Left lung (tissue), 10 donors: ENCODE results near the gene SDCCAG8. TPM values are rescaled to one million over a fixed set of nuclear protein-coding genes. Genes with fewer than 3 reads are reported as not detected.

ENCODE experiments used
- ATAC-seq: fragments of 200-7000 bp; cut with Tn5 transposase; one replicate; pipeline ENCODE4 v1.9.1; 2020; ENCODE audit warnings: moderate library complexity
- DNase-seq, 4 donors: peaks; one replicate each; pipeline ENCODE4 v3.0.0-alpha.2; 2013 to 2020
- H3K27ac ChIP-seq, 2 donors: fragments of 200-600 bp; sonication (generic) in 1 of 2; one replicate each; pipeline versions ENCODE4 v1.5.0 to v1.8.0; 2020 to 2021
- H3K27me3 ChIP-seq, 2 donors: fragments of 200-600 bp; sonication (generic) in 1 of 2; one replicate each; pipeline versions ENCODE4 v1.5.0 to v1.8.0; 2020 to 2021
- H3K36me3 ChIP-seq, 2 donors: fragments of 200-600 bp; sonication (generic) in 1 of 2; one replicate each; pipeline versions ENCODE4 v1.5.0 to v1.8.0; 2020 to 2021
- H3K4me1 ChIP-seq, 2 donors: fragments of 200-600 bp; one replicate each; pipeline ENCODE4 v1.8.0; 2021
- H3K4me3 ChIP-seq, 2 donors: fragments of 200-600 bp; sonication (generic) in 1 of 2; one replicate each; pipeline versions ENCODE4 v1.5.0 to v1.8.0; 2020 to 2021; ENCODE audit warnings: mild to moderate bottlenecking in 1 of 2
- H3K9me3 ChIP-seq, 2 donors: fragments of 200-600 bp; sonication (generic) in 1 of 2; one replicate each; pipeline versions ENCODE4 v1.5.0 to v1.8.0; 2020 to 2021
- intact Hi-C, 2 donors: fragments of 100-400 bp; cut with DNase I; formaldehyde crosslinking; loops; one replicate each; pipeline versions ENCODE4 v1.11.2 to v1.14.2; 2022
- polyA plus RNA-seq, 6 donors: library from polyadenylated mRNA; unstranded; fragments of 120-200 nt; gene quantifications; one replicate each; pipeline ENCODE4 v1.2.1, GENCODE V29; 2013; ENCODE audit not compliant: insufficient read length in 6 of 6
- total RNA-seq, 2 donors: library from RNA; stranded (reverse); fragmentation: NEBNext Ultra II Directional; extraction: Animal tissue kit (Norgen Biotek cat#: 25700); gene quantifications; one replicate each; pipeline ENCODE4 v1.2.1, GENCODE V29; 2021
- TF ChIP-seq, protein P1 (sequence below), 2 donors: fragments of 200-600 bp; sonication (generic) in 1 of 2; IDR thresholded peaks; one replicate each; pipeline versions ENCODE4 v1.5.0 to v1.8.0; 2021; ENCODE audit warnings: antibody characterized with exemption in 2 of 2
- donor health status: DM: no; HTN: yes; CAD: no.
- donor health status: DM: no; HTN: no; CAD: no.

SDCCAG8 gene
- total and polyA plus RNA-seq, 8 donors = 36.6 to 83.7 (median 44.6) TPM

DNA sequence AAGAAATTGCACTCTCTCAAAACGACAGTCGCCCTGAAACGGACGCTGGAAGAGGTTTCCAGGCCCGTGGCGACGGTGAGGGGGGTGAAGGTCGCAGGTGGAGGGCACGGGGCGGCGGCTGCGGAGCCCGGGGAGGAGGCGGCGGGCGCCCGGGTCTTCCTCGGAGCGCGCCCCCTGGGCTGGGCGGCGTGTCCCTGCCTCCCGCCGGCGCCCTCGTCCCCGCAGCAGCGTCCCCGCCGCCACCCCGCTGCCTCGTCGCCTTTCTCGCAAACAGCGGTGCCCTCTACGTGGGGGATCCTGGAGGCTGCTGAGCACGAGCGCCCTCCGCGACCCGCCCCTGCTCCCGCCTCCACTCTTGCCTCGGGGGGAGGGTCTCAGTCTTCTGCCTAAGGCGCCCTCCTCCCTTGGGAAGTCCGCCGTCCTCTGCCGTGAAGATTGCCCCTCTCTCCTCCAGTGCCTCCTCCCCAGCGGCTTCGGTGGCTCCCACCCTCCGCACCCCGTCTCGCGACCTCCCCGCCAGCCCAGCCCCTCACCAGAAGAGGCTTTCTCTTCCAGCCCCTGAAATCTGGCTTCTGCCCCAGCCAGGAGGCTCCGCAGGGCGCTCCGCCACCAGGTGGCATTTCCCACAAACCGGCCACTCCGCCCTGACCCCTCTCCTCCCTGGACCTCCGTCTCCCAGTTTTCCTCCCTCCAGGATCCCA is 227.4 kb downstream of the SDCCAG8 start:
- Histone ChIP-seq H3K36me3 (no peaks in the 10 kb centered on the region), H3K4me3 (peak overlapping the region; percentile 13 to 19), H3K9me3 (no peaks in the 10 kb centered on the region), H3K27ac (no peak overlapping the region), H3K4me1 (peaks cover 8 to 16% of the 10 kb centered on the region in 2 donors), H3K27me3 (peaks cover 0 to 11% of the 10 kb centered on the region in 2 donors)
- ATAC-seq = no peak
- no peak for DNase-seq
- TF ChIP-seq, protein P1, sequence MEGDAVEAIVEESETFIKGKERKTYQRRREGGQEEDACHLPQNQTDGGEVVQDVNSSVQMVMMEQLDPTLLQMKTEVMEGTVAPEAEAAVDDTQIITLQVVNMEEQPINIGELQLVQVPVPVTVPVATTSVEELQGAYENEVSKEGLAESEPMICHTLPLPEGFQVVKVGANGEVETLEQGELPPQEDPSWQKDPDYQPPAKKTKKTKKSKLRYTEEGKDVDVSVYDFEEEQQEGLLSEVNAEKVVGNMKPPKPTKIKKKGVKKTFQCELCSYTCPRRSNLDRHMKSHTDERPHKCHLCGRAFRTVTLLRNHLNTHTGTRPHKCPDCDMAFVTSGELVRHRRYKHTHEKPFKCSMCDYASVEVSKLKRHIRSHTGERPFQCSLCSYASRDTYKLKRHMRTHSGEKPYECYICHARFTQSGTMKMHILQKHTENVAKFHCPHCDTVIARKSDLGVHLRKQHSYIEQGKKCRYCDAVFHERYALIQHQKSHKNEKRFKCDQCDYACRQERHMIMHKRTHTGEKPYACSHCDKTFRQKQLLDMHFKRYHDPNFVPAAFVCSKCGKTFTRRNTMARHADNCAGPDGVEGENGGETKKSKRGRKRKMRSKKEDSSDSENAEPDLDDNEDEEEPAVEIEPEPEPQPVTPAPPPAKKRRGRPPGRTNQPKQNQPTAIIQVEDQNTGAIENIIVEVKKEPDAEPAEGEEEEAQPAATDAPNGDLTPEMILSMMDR (IDR thresholded peaks at IDR 0.05) = no peak
- intact Hi-C loops = no loop called here

DNA sequence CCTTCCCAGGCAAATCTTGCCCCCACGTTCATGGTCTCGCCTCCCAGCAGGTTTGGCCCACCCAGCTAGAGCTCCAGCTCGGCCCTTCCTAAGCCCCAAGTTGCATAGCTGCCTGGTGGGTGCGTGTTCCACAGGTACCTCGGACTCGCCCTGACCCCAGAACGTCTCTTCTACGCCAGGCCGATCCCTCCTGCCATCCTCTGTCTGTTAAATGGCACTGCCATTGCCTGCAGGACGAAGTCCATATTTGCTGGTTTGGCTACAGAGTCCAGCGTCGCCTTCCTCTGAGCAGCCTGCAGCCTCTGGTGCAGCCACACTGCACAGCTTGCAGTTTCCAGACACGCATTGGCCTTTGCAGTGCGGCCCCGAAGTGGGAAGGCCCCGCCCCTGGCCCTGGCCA is 228.1 kb downstream of the SDCCAG8 start:
- Histone ChIP-seq H3K4me3 (no peak overlapping the region), H3K27me3 (peaks cover 0 to 11% of the 10 kb centered on the region in 2 donors), H3K9me3 (no peaks in the 10 kb centered on the region), H3K36me3 (peaks cover 0 to 3% of the 10 kb centered on the region in 2 donors), H3K4me1 (peaks cover 8 to 16% of the 10 kb centered on the region in 2 donors), H3K27ac (no peak overlapping the region)
- DNase-seq = no peak
- no peak for ATAC-seq
- intact Hi-C loops = no loop called here
- TF ChIP-seq, protein P1 (IDR thresholded peaks at IDR 0.05) = no peak

DNA sequence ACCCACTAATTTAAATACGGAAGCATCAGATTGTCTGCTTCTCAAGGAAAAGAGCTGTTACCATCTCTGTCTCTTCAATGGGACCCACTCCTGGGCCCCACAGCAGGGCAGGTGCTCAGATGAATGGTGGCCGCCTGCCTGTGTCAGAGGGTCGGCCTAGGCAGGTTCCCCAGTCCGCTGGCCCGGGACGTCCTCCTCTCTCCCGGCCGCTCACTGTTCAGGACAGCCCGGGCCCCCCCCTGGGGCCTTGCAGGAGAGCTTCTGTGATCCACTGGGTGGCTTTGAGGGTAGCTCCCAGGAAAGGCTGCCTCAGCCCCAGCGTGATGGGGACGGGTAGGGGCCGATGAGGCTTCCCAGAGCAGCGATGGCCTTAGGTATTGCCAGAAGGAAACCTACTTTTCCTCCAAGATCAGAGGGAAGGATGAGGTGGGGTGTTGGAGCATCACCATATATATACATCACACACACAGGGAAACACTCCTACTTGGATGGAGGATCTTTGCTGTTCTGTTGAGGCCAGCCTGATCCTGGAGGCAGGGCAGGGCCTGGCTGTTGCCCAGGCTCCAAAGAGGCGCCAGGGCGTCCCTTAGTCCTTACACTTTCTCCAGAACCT is 231.3 kb downstream of the SDCCAG8 start:
- intact Hi-C loops = no loop called here
- TF ChIP-seq, protein P1 (IDR thresholded peaks at IDR 0.05) = no peak
- no peak overlapping the region for H3K4me3 ChIP-seq
- peaks cover 0 to 11% of the 10 kb centered on the region in 2 donors for H3K27me3 ChIP-seq
- H3K27ac ChIP-seq = no peak overlapping the region
- H3K36me3 ChIP-seq = peaks cover 0 to 17% of the 10 kb centered on the region in 2 donors
- H3K9me3 ChIP-seq = no peaks in the 10 kb centered on the region
- DNase-seq (no peak), ATAC-seq (no peak)
- H3K4me1 ChIP-seq = peaks cover 7 to 13% of the 10 kb centered on the region in 2 donors

DNA sequence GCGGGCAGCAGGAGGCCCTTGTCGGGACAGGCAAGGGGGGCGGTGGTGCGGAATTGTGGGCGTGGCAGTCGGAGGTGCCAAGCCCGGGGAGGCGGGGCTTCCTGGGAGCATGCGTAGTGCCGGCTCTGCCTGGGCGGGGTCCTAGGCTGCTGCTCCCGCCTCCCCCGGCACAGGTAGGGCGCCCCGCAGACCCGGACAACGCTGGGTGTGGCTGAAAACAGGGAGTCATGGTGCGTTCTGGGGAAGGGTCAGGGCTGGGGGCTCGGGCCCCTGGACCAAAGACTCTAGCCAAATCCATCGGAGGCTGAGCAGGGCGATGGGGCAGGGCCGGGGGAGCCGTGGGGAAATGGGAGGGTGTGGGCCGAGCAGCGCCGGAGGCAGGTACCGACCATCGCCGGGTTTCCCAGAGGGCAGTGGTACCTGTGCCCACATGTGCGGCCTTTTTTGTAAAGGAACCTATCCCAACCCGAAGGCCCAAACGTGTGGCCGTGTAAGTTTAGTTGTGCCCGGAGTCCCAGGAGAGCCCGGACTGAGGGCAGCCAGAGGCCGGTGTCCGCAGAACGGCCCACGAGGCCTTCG is 231.9 kb downstream of the SDCCAG8 start:
- Histone ChIP-seq H3K4me3 (peak overlapping the region in 1 of 2 donors; percentile 13), H3K4me1 (peaks cover 1 to 7% of the 10 kb centered on the region in 2 donors), H3K27me3 (peaks cover 0 to 7% of the 10 kb centered on the region in 2 donors), H3K36me3 (peaks cover 0 to 17% of the 10 kb centered on the region in 2 donors), H3K27ac (no peak overlapping the region), H3K9me3 (no peaks in the 10 kb centered on the region)
- ATAC-seq = peak; percentile 67
- TF ChIP-seq, protein P1 (IDR thresholded peaks at IDR 0.05) = no peak
- intact Hi-C loops = no loop called here
- DNase-seq = no peak
